Activated CD4-positive, CD25-positive, alpha-beta regulatory T cell treated with anti-CD3 and anti-CD28 coated beads, Interleukin-2, amount 50 U/mL, for 16 hours (primary cell): ENCODE results near the gene SNX32.

Experiments used
- DNase-seq: peaks from one replicate; pipeline ENCODE4 v3.0.0-alpha.2; 2020; ENCODE audit warnings: low read depth, low spot score

Gene SNX32

GRCh38 chr11:65865550-65866172 is 31.9 kb downstream of the SNX32 start:
- no peak for DNase-seq

- no peak for DNase-seq
Measured at GRCh38 chr11:65866509-65867283, 32.9 kb downstream of the SNX32 start.

GRCh38 chr11:65867284-65868071 is 33.7 kb downstream of the SNX32 start:
- no peak for DNase-seq

GRCh38 chr11:65868076-65868667 is 34.4 kb downstream of the SNX32 start:
- no peak for DNase-seq

- no peak for DNase-seq
Measured at GRCh38 chr11:65868907-65869306, 35.1 kb downstream of the SNX32 start.

- no peak for DNase-seq
Measured at GRCh38 chr11:65869643-65870306, 36.0 kb downstream of the SNX32 start.

GRCh38 chr11:65870307-65870658 is 36.5 kb downstream of the SNX32 start:
- no peak for DNase-seq

GRCh38 chr11:65870706-65871681 is 37.2 kb downstream of the SNX32 start:
- no peak for DNase-seq

GRCh38 chr11:65871811-65872548 is 38.2 kb downstream of the SNX32 start:
- DNase-seq: no peak

- no peak for DNase-seq
Measured at GRCh38 chr11:65872586-65873317, 39.0 kb downstream of the SNX32 start, which contains the start of gene EFEMP2. Gene EFEMP2, minus strand, starts transcription at chr11:65872800. Its CDS starts 446 bp downstream, at chr11:65872354.

- peak; percentile 93 for DNase-seq
Measured at GRCh38 chr11:65873318-65874156, 39.8 kb downstream of the SNX32 start.

- DNase-seq: no peak
Measured at GRCh38 chr11:65879617-65880016, 45.9 kb downstream of the SNX32 start, which contains the start of gene CTSW. Gene CTSW, plus strand, starts transcription at chr11:65879837. Its CDS starts 18 bp downstream, at chr11:65879855.

GRCh38 chr11:65880027-65880426 is 46.3 kb downstream of the SNX32 start:
- DNase-seq: no peak

GRCh38 chr11:65880844-65881421 is 47.2 kb downstream of the SNX32 start:
- no peak for DNase-seq

GRCh38 chr11:65882120-65883057 is 48.6 kb downstream of the SNX32 start:
- DNase-seq: no peak

- no peak for DNase-seq
Measured at GRCh38 chr11:65883058-65883761, 49.4 kb downstream of the SNX32 start.
